HG02642 (cell line): ENCODE results near the gene LRRN1.
"Not testable (repeated sequence)": the region's sequence is repeated elsewhere in the genome, so short reads cannot be mapped to it uniquely, and the experiment has no call there.

ENCODE experiments used
- ATAC-seq: cut with Tn5 transposase; IDR thresholded peaks from one replicate; pipeline ENCODE4 v1.9.1; 2021; ENCODE audit warnings: mild to moderate bottlenecking; ENCODE audit not compliant: unreplicated experiment, poor library complexity

LRRN1 gene

GRCh38 chr3:3887311-3887710 lies 88.1 kb downstream of the LRRN1 start:
- not testable (repeated sequence) for ATAC-seq

DNA sequence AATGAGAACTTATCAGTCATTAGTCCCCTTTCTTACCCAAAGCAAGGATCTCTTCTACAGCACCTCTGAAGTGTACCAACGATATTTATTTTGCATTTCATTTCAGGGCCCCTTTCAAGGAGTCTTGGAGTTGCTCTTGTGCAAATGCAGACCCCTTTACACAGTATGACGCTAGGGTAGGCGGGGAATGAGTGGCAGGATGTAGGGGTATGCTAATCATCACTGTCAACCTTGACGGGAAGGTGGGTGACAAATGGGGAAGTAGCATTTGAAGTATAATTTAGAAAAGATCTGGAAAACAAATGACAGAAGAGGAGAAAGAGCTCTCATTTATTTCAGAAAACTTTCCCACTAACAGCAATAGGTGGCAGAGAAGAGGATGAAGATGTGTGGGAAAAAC lies 94.4 kb downstream of the LRRN1 start:
- no peak for ATAC-seq
